HG03378 (cell line): ENCODE data around the gene DNAJB2.
A peak's percentile ranks its signal among the peaks of the same experiment; 100 is the strongest.

Source experiments
- ATAC-seq: cut with Tn5 transposase; IDR thresholded peaks from one replicate; pipeline ENCODE4 v1.9.1; 2021; ENCODE audit warnings: mild to moderate bottlenecking, moderate library complexity; ENCODE audit not compliant: unreplicated experiment

Gene DNAJB2

DNA sequence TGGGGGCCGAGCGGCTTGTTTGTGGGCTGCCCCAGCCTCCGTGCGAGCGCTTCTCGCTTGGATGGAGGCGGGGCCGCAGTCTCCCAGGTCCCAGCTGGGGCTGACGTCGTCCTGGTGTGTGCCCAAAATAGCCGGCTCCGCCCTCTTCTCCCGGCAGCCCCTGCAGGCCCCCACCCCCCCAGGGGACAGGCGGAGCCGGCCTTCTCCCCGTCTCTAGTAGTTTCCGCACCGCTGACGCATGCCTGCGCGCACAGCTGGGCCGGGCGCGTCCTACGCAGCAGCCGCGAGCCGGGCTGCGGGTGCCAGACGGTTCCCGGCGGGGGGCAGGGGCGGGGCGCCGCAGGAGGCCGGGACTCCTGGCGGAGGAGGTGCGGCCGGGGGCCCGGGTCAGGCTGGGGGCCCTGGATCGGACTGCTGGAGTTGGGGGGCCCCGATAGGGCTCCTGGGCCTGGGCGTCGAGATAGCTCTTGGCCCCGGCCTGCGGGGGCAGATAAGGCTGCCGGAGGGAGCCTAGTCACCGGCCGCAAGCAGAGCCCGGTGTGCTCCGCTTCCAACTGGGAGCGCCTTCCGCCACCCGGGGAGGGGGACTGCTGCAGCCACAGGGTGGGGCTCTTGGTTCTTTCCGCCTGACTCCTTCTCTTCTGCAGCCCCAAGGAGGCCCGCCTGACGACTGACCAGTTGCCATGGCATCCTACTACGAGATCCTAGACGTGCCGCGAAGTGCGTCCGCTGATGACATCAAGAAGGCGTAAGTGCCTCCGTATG, at the start of gene DNAJB2:
TSS of gene DNAJB2 (plus strand) at position 216 of the 765 bp plus-strand sequence. CDS start at position 684, 468 bp downstream.
- peak; percentile 75 for ATAC-seq

DNA sequence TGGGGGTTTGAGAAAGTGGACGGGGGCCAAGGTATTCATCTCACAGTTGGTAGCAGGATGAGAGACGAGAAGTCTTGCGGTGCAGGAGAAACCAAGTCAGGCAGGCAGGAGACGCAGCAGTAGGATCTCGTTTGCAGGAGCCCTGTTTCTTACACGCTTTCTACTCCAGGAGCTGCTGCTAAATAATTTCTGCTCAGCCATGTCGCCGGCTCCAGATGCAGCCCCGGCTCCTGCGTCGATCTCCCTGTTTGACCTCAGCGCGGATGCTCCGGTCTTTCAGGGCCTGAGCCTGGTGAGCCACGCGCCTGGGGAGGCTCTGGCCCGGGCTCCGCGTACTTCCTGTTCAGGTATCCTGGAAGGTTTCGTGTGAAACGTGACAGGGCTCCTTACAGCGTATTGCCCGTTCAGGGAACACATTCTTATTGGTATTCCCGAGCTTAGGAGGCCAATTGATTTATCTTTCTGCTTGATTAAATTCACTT, 49.1 kb upstream of the DNAJB2 start:
- peak; percentile 6 for ATAC-seq

DNA sequence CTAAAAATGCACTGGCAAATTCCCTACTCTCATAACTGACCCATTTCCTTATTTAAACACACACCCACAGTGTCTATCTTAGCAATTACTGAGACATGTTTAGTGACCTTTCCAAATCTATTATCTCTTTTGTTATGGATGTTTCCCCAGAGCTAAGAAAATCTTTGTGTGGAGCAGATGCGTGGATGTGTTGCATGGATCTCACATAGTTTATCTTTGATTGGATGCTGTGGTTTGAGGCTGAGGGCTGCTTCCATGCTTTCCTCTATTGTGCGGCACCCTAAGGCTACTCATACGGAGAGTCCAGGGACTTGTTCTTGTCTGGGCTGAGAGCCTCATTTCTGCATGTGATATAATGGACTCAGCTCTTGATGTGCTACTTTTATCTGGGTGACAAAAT, 44.8 kb upstream of the DNAJB2 start:
- ATAC-seq = no peak

DNA sequence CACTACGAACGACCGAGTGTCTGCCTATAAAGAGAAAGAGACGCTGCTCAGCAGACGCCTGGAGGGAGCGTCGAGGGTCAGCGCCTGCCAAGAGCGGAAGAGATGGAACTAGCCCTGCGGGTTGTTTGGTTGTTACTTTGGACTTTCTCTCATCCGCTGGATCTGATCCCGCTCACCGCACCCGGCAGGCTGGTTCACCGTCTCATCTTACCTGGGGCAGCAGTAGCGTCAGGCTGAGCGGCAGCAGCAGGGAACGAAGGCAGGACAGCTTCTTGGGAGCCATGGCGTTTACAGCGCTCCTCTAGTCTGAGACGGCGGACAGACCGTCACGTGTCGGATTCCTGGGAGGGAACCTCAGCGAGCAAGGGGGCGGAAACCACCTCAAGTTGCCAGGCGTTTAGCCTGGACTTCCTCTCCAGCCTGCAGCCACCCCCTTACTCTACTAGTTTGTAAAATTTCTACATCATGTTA, 35.8 kb upstream of the DNAJB2 start:
- ATAC-seq = no peak

DNA sequence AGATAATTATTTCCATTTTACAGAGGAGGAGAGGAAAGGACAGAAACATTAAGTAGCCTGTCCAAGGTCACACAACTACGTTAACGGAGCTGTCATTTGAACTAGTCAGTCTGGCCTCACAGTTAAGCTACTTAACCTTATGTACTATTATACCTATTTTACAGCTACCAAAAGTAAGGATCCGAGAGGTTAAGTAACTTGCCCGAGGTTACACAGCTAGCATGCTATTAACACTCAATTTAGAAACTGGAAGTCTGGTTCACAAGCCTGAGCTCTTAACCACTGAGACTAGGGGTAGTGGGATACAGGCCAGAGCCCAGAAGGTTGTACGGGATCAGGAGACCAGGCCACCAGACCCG, 34.4 kb upstream of the DNAJB2 start:
- no peak for ATAC-seq

DNA sequence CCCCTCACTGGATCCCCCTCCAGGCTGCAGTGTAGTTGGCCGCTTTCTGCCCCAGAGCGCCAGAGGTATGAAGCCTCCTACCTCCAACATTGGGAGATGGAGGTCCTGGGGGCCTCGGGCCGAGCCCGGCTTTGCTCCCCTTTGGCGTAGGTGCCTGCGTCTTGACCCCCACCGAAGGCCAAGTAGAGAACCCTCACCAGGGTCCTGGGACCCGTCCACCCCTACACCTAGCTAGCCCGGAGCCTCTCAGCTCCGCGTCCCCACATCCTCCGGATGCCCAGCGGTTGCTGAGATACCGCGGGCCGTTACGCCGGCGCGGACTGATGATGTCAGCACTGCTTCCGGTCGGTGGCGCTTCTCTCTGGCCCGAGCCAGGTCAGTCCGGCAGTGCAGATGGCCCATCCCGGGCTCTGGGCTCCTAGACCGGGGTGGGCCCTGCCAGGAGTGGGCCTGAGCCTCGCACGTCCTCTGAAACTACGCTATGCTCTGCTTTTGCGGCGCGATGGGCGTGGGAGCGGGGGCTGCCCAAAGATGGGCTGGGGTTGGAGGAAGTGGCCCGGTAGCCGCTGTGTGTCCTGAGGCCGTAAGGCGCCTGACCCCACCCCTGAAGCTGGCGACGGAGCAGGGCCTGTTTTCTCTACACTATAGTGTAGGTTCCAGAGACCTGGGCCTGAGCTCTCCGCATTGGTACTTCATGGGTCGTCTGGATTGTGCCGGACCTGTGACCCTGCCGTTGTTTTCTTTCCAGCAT, 33.8 kb upstream of the DNAJB2 start, which contains the start of the genes GLB1L and STK16:
TSS of gene GLB1L (minus strand) at position 297 of the 751 bp plus-strand sequence. CDS start 1,871 bp downstream, outside the sequence.
TSS of gene STK16 (plus strand) at position 332 of the 751 bp plus-strand sequence. CDS start 521 bp downstream, outside the sequence.
- peak; percentile 65 for ATAC-seq

DNA sequence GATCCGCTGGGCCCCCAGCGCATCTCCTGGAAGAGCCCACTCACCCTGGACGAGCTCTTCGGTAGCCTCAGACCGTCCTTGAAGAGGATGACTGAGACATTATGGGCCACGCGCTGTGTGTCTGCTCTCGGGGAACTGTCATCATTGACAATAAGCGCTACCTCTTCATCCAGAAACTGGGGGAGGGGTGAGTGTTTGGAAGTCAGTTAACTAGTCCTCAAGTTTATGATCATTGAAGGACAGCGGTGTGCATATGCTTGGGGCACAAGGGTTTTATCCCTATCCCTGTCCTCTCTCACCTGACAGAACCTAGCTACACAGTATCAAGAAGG, 33.3 kb upstream of the DNAJB2 start:
- ATAC-seq = no peak

DNA sequence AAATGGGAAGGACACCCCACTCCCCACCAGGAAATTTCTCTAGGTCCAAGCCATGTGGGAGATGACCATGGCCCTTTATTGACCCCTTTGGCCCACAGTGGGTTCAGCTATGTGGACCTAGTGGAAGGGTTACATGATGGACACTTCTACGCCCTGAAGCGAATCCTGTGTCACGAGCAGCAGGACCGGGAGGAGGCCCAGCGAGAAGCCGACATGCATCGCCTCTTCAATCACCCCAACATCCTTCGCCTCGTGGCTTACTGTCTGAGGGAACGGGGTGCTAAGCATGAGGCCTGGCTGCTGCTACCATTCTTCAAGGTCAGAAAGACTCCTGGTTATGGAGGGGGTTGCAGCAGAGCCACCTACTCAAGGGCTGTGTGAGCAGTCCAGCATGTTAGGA, 32.6 kb upstream of the DNAJB2 start:
- ATAC-seq = no peak

DNA sequence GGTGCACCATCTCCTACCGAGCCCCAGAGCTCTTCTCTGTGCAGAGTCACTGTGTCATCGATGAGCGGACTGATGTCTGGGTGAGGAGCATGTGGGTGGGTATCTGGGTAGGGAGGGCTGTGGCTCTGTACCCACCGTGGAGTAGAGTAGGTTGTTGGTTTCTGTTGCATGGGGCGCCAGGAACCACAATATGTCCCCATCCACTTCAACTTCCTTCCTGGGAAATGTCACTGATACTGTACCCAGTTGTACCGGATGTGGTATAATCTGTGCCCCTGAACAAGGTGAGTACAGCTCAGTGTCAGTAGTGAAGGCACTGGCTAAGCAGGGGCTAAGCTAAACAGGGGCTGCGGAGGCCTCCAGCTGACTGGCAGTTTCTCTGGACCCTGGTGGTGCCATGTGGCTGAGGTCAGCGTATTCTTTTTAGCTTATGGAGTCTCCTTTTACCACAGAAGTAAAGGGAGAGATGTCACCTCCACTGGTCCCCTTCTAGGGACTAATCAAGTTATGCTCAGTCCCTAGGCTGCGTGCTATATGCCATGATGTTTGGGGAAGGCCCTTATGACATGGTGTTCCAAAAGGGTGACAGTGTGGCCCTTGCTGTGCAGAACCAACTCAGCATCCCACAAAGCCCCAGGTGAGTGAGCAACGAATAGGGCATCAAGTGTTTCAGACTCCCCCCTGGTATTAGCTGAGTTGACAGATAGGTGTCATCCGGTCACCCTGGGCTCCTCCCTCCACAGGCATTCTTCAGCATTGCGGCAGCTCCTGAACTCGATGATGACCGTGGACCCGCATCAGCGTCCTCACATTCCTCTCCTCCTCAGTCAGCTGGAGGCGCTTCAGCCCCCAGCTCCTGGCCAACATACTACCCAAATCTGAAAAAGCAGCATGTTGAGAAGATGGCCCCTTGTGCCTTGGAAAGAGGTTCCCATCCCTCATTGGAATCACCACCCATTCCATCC, 31.2 kb upstream of the DNAJB2 start:
- no peak for ATAC-seq

DNA sequence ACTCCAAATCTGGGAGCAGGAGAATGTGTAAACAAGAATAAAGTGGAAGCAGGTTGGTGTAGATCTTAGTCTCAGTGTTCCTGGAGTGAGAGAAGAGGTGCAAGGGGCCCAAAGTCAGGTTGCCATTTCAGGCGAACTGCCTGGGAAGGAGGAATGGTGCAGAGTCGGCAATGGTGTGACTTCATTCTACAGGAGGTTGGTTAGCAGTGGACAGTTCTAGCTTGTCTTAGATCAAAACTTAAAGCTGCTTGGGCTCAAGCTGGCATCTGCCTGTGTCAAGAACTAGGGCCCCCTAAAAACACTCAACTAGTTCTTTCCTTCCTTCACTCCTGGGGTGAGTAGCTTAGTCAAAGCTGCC, 30.3 kb upstream of the DNAJB2 start:
- no peak for ATAC-seq

DNA sequence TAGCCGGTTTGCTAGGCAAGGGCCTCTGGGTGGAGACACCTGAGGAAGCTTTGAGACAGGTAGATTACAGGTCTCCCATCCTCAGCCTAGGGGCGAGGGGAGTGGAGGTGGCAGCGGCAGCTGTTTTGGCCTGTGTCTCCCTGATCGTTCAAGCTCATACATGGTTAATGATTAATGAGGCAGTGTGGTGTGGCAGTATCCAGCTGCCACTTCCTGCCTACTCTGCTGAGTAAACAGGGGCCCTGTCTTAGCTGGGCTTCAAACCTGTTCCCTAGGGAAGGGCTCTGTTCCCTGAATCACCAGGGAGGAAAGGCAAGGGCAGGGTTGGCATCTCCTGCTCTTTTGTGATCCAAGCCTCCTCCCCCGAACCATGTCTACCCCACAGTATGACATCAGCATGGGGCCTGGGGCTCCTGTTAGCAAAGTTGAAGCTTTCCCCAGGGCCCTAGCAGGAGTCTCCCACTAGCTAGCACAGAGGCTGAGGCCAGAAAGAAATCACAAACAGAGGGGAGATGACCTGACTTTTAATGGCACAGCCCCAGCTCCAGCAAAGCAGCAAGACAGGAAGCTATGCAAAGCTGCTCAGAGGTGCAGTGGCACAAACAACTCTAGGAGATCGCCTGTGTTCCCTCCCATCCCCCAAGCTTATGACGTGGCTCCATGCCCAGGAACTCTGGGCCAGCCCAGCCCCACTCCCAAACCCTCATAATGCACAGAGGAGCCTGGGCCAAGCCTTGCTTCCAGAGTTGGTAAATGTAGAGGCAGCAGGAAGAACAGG, 29.8 kb upstream of the DNAJB2 start:
- ATAC-seq = peak; percentile 43

DNA sequence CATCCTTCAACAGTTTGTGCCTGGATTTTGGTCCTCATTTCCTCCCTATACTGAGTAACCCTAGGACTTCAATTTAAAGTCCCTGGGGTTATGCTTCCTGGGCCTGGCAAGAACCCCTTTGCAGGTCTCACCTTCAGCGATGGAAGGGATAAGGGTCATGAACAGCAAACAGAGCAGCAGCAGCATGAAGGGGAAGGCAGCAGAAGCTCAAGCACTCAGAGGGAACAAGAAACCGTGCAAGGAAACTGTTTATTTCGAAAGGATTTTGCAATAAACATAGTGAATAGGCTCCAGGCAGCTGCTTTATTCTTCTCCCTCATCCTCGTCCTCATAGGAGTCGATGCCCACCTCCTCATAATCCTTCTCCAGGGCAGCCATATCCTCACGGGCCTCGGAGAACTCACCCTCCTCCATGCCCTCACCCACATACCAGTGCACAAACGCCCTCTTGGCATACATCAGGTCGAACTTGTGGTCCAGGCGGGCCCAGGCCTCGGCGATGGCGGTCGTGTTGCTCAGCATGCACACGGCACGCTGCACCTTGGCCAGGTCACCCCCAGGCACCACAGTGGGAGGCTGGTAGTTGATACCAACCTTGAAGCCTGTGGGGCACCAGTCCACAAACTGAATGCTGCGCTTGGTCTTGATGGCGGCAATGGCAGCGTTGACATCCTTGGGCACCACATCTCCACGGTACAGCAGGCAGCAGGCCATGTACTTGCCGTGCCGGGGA, 29.0 kb upstream of the DNAJB2 start:
- ATAC-seq = no peak

DNA sequence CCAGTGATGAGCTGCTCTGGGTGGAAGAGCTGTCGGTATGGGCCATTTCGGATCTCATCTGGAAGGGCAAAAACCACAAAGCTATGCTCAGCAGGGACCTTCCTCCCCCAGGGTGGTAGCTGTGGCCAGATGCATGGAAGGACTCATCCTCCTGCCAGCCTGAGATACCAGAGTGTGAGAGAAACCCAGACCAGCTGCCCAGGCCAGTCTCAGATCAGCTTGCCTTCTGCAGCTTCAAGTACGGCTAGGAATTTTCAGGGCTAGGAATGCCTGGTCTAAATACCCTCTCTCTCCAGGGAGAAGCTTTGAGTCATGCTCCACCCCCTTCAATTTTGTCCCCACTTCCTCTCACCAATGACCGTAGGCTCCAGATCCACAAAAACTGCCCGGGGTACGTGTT, 27.5 kb upstream of the DNAJB2 start:
- ATAC-seq = no peak

DNA sequence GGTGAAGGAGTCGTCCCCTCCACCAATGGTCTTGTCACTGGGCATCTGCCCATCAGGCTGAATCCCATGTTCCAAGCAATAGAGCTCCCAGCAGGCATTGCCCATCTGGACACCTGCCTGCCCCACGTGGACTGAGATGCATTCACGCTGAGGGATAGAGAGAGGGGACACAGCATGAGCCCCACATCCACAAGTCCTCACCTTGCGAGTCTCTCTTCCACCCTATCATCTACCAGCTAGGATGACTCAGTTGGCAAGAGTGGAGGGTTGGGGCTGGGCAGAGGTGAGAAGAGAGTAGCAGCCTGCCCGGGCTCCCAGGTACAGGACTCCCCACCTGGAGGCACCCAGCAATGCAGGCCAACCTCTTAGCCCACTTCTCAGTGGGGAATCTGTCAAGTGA, 27.1 kb upstream of the DNAJB2 start:
- no peak for ATAC-seq

DNA sequence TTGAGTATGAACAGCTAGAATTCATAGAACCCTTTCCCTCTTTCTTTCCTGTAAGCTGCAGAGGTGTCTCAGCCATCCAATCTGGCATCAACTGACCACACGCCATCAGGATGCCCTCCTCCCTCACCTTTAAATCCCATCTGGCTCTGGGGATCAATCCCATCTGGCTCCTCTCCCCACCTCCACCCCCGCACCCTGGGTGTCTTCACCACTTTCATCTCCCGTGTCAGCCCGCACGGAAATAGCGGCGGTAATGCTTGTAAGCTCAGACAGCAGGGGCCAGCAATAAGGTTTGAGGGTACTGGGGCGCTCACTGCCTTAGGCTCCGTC, 26.6 kb upstream of the DNAJB2 start:
- no peak for ATAC-seq

DNA sequence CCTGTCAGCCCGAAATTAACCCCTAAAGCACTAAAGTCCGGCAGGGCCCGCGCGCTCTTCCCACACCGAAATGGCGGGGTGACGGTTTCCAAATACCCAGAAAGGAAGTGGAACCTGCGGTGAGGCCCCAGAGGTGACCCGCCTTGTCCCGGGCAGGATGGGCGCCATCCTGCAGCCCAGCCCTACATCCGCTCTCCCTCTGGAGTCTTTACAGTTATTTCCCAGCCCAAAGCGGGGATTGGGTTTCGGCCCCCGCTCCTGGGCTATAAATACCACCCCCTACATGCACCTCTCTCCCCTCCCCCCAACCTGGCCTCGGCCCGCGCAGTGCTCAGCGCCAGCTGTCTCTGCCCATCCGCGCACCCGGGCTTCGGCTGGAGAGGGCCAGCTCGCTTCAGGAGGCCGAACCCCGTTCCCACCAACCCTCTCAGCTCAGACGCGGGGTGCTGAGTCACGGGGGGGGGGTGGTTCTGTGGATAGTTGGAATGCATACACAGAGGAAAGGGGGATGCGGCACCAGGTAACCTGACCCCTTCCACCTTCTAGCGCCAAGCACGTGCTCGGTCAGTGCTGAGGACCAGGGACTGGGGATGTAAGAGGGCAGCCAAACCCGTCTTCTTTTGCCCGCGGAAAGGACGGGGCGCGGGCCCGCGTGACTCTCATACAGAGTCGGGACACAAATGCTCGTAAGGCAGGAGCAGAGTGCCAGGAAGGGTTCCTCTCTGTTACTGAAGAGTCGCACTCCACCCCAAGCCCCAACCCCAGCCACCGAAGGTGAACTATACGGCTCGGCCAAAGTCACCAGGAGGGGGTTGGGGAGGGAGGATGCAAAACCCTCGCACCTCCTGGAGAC, 26.0 kb upstream of the DNAJB2 start, which contains the start of gene TUBA4B:
TSS of gene TUBA4B (plus strand) at position 344 of the 853 bp plus-strand sequence. CDS start at position 509, 165 bp downstream.
- ATAC-seq = no peak

DNA sequence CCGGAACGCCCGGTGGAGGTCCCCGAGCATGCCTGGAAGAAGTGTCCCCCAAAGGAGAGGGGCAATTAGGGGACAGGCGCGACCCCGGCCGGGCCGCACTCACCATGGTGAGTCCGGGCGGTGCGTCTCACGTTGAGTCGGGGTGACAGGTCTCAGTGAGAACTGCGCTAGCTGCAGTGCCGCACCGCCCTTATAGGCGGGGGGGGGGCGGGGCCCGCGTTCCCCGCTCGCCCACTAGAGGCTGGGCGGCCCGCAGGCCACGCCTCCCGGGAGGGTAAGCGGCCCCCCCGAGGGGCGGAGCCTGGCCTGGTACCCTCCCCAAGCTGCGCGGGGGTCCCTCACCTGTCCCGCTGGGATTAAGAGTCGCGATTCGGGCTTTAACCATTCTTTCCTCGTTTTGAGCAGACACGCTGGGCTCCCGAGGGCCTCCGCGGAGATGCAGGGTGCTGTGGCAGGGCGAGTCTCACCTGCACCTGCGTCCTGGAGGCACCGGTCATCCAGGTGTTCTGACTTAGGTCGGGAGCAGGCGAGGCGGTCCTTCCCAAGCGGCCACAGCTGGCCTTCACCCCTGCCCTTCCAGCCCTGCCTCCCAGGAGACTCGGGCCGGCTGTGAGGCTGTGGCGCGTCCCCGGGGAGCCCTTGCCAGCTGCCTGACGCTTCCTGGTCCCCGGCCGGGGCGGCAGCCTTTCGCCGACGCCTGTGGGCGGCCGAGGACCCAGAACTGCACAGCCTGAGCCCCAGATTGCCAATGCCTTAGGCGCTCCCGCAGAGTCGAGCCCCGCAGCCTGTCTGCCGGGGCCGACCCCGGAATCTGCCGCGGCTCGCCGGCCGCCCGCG, 25.2 kb upstream of the DNAJB2 start, which contains the start of gene TUBA4A:
TSS of gene TUBA4A (minus strand) at position 166 of the 837 bp plus-strand sequence. CDS start at position 106, 60 bp downstream.
- ATAC-seq = peak; percentile 32
